ENCODE results near the gene PHACTR4.

DNA sequence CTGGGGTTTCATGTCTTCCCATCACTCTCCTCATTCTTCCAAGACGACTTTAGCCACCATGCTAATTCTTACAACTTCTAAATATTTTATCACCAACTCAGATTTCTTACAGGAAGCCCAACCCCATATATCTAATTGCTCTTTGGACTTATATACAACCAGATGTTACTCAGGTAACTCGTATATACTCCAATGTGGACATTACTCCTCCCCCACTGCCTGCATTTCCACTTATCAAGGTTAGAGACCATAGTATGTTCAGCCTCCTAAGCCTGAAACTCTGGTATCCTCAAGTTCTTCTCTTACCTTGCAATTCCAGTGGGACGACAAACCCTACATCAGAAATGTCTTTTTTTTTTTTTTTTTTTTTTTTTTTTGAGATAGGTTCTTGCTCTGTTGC is 133.6 kb downstream of the PHACTR4 start:
- TF ChIP-seq, protein P1, sequence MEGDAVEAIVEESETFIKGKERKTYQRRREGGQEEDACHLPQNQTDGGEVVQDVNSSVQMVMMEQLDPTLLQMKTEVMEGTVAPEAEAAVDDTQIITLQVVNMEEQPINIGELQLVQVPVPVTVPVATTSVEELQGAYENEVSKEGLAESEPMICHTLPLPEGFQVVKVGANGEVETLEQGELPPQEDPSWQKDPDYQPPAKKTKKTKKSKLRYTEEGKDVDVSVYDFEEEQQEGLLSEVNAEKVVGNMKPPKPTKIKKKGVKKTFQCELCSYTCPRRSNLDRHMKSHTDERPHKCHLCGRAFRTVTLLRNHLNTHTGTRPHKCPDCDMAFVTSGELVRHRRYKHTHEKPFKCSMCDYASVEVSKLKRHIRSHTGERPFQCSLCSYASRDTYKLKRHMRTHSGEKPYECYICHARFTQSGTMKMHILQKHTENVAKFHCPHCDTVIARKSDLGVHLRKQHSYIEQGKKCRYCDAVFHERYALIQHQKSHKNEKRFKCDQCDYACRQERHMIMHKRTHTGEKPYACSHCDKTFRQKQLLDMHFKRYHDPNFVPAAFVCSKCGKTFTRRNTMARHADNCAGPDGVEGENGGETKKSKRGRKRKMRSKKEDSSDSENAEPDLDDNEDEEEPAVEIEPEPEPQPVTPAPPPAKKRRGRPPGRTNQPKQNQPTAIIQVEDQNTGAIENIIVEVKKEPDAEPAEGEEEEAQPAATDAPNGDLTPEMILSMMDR (IDR thresholded peaks at IDR 0.05; ENCODE audit: insufficient read depth, low read length) = no peak
- TF ChIP-seq GABPA (IDR thresholded peaks at IDR 0.05; ENCODE audit: low read depth) = no peak
- TF ChIP-seq POLR2AphosphoS5 (IDR thresholded peaks at IDR 0.05; ENCODE audit: low read depth) = no peak
- TF ChIP-seq, protein P2, sequence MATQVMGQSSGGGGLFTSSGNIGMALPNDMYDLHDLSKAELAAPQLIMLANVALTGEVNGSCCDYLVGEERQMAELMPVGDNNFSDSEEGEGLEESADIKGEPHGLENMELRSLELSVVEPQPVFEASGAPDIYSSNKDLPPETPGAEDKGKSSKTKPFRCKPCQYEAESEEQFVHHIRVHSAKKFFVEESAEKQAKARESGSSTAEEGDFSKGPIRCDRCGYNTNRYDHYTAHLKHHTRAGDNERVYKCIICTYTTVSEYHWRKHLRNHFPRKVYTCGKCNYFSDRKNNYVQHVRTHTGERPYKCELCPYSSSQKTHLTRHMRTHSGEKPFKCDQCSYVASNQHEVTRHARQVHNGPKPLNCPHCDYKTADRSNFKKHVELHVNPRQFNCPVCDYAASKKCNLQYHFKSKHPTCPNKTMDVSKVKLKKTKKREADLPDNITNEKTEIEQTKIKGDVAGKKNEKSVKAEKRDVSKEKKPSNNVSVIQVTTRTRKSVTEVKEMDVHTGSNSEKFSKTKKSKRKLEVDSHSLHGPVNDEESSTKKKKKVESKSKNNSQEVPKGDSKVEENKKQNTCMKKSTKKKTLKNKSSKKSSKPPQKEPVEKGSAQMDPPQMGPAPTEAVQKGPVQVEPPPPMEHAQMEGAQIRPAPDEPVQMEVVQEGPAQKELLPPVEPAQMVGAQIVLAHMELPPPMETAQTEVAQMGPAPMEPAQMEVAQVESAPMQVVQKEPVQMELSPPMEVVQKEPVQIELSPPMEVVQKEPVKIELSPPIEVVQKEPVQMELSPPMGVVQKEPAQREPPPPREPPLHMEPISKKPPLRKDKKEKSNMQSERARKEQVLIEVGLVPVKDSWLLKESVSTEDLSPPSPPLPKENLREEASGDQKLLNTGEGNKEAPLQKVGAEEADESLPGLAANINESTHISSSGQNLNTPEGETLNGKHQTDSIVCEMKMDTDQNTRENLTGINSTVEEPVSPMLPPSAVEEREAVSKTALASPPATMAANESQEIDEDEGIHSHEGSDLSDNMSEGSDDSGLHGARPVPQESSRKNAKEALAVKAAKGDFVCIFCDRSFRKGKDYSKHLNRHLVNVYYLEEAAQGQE (IDR thresholded peaks at IDR 0.05; ENCODE audit: insufficient replicate concordance, low read depth) = no peak
- TF ChIP-seq SPI1 (IDR thresholded peaks at IDR 0.05; ENCODE audit: borderline replicate concordance, low read depth) = no peak

All from HL-60 (cell line).